K562 (cell line): Measurements from ENCODE around the gene PTTG1IP. TPM values are rescaled to one million over a fixed set of nuclear protein-coding genes. Genes with fewer than 3 reads are reported as not detected.

Experiments
- ATAC-seq: fragments of 200-7000 bp; cut with Tn5 transposase; 3 replicates; pipeline ENCODE4 v1.9.1; 2020; ENCODE audit warnings: moderate library complexity
- BruUV-seq: library from RNA; stranded (reverse); fragments of 400-500 nt; replicated peaks from 2 replicates; lab custom pipeline; 2021; lab: Mats Ljungman, UMichigan
- CTCF ChIA-PET: fragments of 300-600 bp; formaldehyde crosslinking; extraction: SDS; loops from one replicate; lab custom pipeline; 2021; ENCODE audit warnings: low intra/inter-chr PET ratio; lab: Yijun Ruan, JAX
- POLR2A ChIA-PET: fragments of 300-600, 350-650 bp; sonication (Branson Sonifier 250); formaldehyde crosslinking; extraction: SDS; loops from one replicate; lab custom pipeline; 2021; ENCODE audit warnings: antibody characterized with exemption, inconsistent platforms; lab: Yijun Ruan, JAX
- DNase-seq, 4 experiments: peaks; one replicate each; pipeline versions ENCODE4 v3.0.0 to v3.0.0-alpha.2; 2011 to 2018; ENCODE audit warnings: low spot score in 3 of 4, mixed read lengths in 3 of 4; ENCODE audit errors: extremely low read depth in 1 of 4
- FAIRE-seq: peaks from 2 replicates; lab custom pipeline; 2011; peaks lifted over from hg19 to GRCh38; lab: Jason Lieb, UNC
- H2AFZ ChIP-seq: 2 replicates; pipeline ENCODE4 v1.6.0; 2011; ENCODE audit warnings: low read depth, low read length, control low read depth, inconsistent platforms
- H3K27ac ChIP-seq: fragments of 200-600 bp; 3 replicates; pipeline ENCODE4 v1.8.0; 2011; ENCODE audit warnings: low read depth, mild to moderate bottlenecking, control low read depth, inconsistent platforms, low read length, moderate library complexity, mixed read lengths; ENCODE audit errors: extremely low read depth
- H3K27me3 ChIP-seq, 2 experiments: fragments of 300-600 bp in 1 of 2; 2 replicates in 1 of 2; 3 replicates in 1 of 2; pipeline versions ENCODE4 v1.6.0 to v1.8.0; 2011; ENCODE audit warnings: inconsistent platforms in 2 of 2, low read length in 2 of 2, mild to moderate bottlenecking in 1 of 2, mixed read lengths in 1 of 2, moderate library complexity in 1 of 2; ENCODE audit not compliant: control insufficient read depth in 2 of 2, insufficient read depth in 2 of 2
- H3K36me3 ChIP-seq: fragments of 300-600 bp; 3 replicates; pipeline ENCODE4 v1.8.0; 2011; ENCODE audit warnings: mild to moderate bottlenecking, low read length, inconsistent platforms; ENCODE audit not compliant: control insufficient read depth, insufficient read depth
- H3K4me1 ChIP-seq, 2 experiments: fragments of 200-600 bp in 1 of 2; replicated peaks in 1 of 2; 2 replicates in 1 of 2; 3 replicates in 1 of 2; pipeline versions ENCODE4 v1.5.1 to v1.8.0; 2011; ENCODE audit warnings: inconsistent platforms in 2 of 2, low read length in 2 of 2, mild to moderate bottlenecking in 1 of 2, mixed read lengths in 1 of 2, moderate library complexity in 1 of 2; ENCODE audit not compliant: control insufficient read depth in 2 of 2, insufficient read depth in 2 of 2
- H3K4me2 ChIP-seq: 2 replicates; pipeline ENCODE4 v1.6.1; 2011; ENCODE audit warnings: low read length, control low read depth, inconsistent platforms, mixed read lengths; ENCODE audit not compliant: insufficient read depth
- H3K4me3 ChIP-seq: fragments of 200-600 bp; sonication (generic), shearing (Covaris generic); 2 replicates; pipeline ENCODE4 v1.5.1; 2016; ENCODE audit warnings: control low read depth, inconsistent platforms
- H3K79me2 ChIP-seq: fragments of 200-600 bp; 3 replicates; pipeline ENCODE4 v1.8.0; 2011; ENCODE audit warnings: low read length, inconsistent platforms; ENCODE audit not compliant: control insufficient read depth, insufficient read depth
- H3K9ac ChIP-seq, 2 experiments: 2 replicates each; pipeline versions ENCODE4 v1.6.0 to v1.6.1; 2011; ENCODE audit warnings: low read depth in 2 of 2, low read length in 2 of 2, control low read depth in 1 of 2, inconsistent platforms in 1 of 2, mild to moderate bottlenecking in 1 of 2, mixed read lengths in 1 of 2; ENCODE audit not compliant: insufficient read depth in 1 of 2
- H3K9me1 ChIP-seq: one replicate; pipeline ENCODE4 v1.6.0; 2011; ENCODE audit warnings: inconsistent platforms, mild to moderate bottlenecking, low read length, moderate library complexity; ENCODE audit not compliant: control insufficient read depth, insufficient read depth
- H3K9me3 ChIP-seq: replicated peaks from 2 replicates; pipeline ENCODE4 v1.5.1; 2011; ENCODE audit warnings: low read depth, low read length, inconsistent platforms; ENCODE audit not compliant: control insufficient read depth, insufficient read depth
- H4K20me1 ChIP-seq: replicated peaks from 2 replicates; pipeline ENCODE4 v1.6.1; 2011; ENCODE audit warnings: low read length, inconsistent platforms, mixed read lengths; ENCODE audit not compliant: control insufficient read depth, insufficient read depth
- CHD4 ChIP-seq: fragments of 200-600 bp; sonication (generic); IDR thresholded peaks from 3 replicates; pipeline ENCODE4 v1.6.1; 2012; ENCODE audit warnings: low read depth, mild to moderate bottlenecking, mixed read lengths, low read length, inconsistent platforms; ENCODE audit not compliant: insufficient read depth, insufficient replicate concordance, poor library complexity, severe bottlenecking
- FOXJ2 ChIP-seq: fragments of 200-800 bp; sonication (Bioruptor generic); IDR thresholded peaks from 2 replicates; pipeline ENCODE4 v1.6.1; 2016; ENCODE audit warnings: missing genetic modification characterization, missing compliant biosample characterization
- GTF2B ChIP-seq: IDR thresholded peaks from 2 replicates; pipeline ENCODE4 v1.6.1; 2011; ENCODE audit not compliant: insufficient read length; ENCODE audit errors: extremely low read depth
- JUND ChIP-seq, 2 experiments: IDR thresholded peaks; 2 replicates in 1 of 2; 3 replicates in 1 of 2; pipeline ENCODE4 v1.6.1; 2011; ENCODE audit warnings: borderline replicate concordance in 2 of 2, low read depth in 2 of 2, low read length in 2 of 2, improper control_type of control experiment in 1 of 2, missing biosample characterization in 1 of 2, missing genetic modification characterization in 1 of 2, missing genetic modification reagents in 1 of 2
- MITF ChIP-seq: IDR thresholded peaks from 2 replicates; pipeline ENCODE4 v1.6.1; 2014; ENCODE audit warnings: antibody characterized with exemption
- NUFIP1 ChIP-seq: fragments of 450-650 bp; IDR thresholded peaks from 2 replicates; pipeline ENCODE4 v1.6.1; 2018; ENCODE audit not compliant: partially characterized antibody
- POU5F1 ChIP-seq: fragments of 150-350 bp; IDR thresholded peaks from 2 replicates; pipeline ENCODE4 v1.6.1; 2014; ENCODE audit warnings: borderline replicate concordance, low read length, low read depth, mild to moderate bottlenecking; ENCODE audit not compliant: partially characterized antibody
- PRDM10 ChIP-seq: fragments of 450-650 bp; IDR thresholded peaks from 2 replicates; pipeline ENCODE4 v1.6.1; 2018; ENCODE audit not compliant: partially characterized antibody
- SIX5 ChIP-seq, 2 experiments: IDR thresholded peaks; 2 replicates each; pipeline ENCODE4 v1.6.1; 2011; ENCODE audit warnings: low read length in 2 of 2, borderline replicate concordance in 1 of 2, low read depth in 1 of 2, mild to moderate bottlenecking in 1 of 2, moderate library complexity in 1 of 2; ENCODE audit not compliant: insufficient read depth in 1 of 2
- SNIP1 ChIP-seq: fragments of 450-650 bp; IDR thresholded peaks from 2 replicates; pipeline ENCODE4 v1.7.1; 2017; ENCODE audit warnings: low read depth, mild to moderate bottlenecking
- SREBF2 ChIP-seq: sonication (generic); formaldehyde crosslinking; IDR thresholded peaks from 2 replicates; pipeline ENCODE4 v1.4.0; 2020; ENCODE audit warnings: mild to moderate bottlenecking, missing genetic modification reagents
- SUPT5H ChIP-seq: fragments of 450-650 bp; IDR thresholded peaks from 2 replicates; pipeline ENCODE4 v1.6.1; 2016
- WGBS: fragments of 100-300 bp; shearing (Covaris generic); methylation state at CpG from one replicate; pipeline ENCODE4 v1.1.6; 2016; ENCODE audit warnings: low coverage, mixed read lengths; ENCODE audit not compliant: insufficient coverage; ENCODE audit errors: missing lambda C conversion rate; 5-methylcytosine and 5-hydroxymethylcytosine counted together
- in situ Hi-C: fragments of 300-500 bp; cut with MboI; formaldehyde crosslinking; loops from 4 replicates; pipeline ENCODE4 v1.15.0; 2018; ENCODE audit warnings: inconsistent platforms, mixed read lengths
- intact Hi-C: fragments of 100-400 bp; cut with micrococcal nuclease; formaldehyde crosslinking; loops from 2 replicates; pipeline ENCODE4 v1.14.2; 2022
- polyA plus RNA-seq, 8 experiments: library from polyadenylated mRNA; depleted of rRNA in 4 of 8; stranded (reverse) in 5 of 8; unstranded in 3 of 8; fragments of >200 nt; fragmentation: Nextera tagmentation in 2 of 8; fragmentation: Illumina TruSeq in 1 of 8; extraction: Ambion mirVana in 2 of 8; extraction: Trizol in 1 of 8; gene quantifications; 2 replicates each; pipeline versions ENCODE4 v1.2.1 to v1.2.3, GENCODE V29; 2011 to 2014; ENCODE audit warnings: inconsistent platforms in 1 of 8, missing spikeins in 1 of 8
- total RNA-seq, 7 experiments: library from RNA; depleted of rRNA in 6 of 7; stranded (reverse); fragments of >200 nt in 6 of 7; fragmentation: Illumina TruSeq in 2 of 7; extraction: Trizol in 2 of 7; gene quantifications; 2 replicates each; pipeline versions ENCODE4 v1.2.1 to v1.2.3, GENCODE V29; 2011 to 2021; ENCODE audit warnings: low replicate concordance in 1 of 7

PTTG1IP gene
- total and polyA plus RNA-seq, 9 of the 15 experiments (the other 6 are each of a cell fraction or from before 2014, with no cell fraction given), result 5.0 to 99.3 (median 82.4) TPM

- TF ChIP-seq FOXJ2, result no peak
- TF ChIP-seq SNIP1, result no peak
- TF ChIP-seq PRDM10, result peak; percentile 8
- no peak for TF ChIP-seq NUFIP1
- peak; percentile 27; the same call in 1 of the 2 replicates for TF ChIP-seq JUND (IDR thresholded peaks at IDR 0.05; ENCODE audit: borderline replicate concordance, low read depth, low read length)
- TF ChIP-seq JUND (tag; IDR thresholded peaks at IDR 0.05; ENCODE audit: borderline replicate concordance, low read depth, low read length), result no peak
These were observed 19.2 kb upstream of the PTTG1IP start (continued) for GRCh38 chr21:44892536-44893277.

- no peak overlapping the region for H2AFZ ChIP-seq
- intact Hi-C loops, result loop anchor here (2.0 kb wide), 1 partner anchor 41 kb away; no protein-coding TSS in a partner anchor
- CTCF ChIA-PET, result interaction anchor here (1.3 kb wide), 1 partner anchor 99 kb away, joined by 3 read pairs; no protein-coding TSS in a partner anchor
- in situ Hi-C loops, result no loop called here
- no peak overlapping the region for H3K9ac ChIP-seq
- no peaks in the 10 kb centered on the region for H3K36me3 ChIP-seq
- H3K27me3 ChIP-seq, result peaks cover 32 to 87% of the 10 kb centered on the region in 2 experiments; a peak in 4 of 5 replicates
- peaks cover 22% of the 10 kb centered on the region for H4K20me1 ChIP-seq
- no peaks in the 10 kb centered on the region for H3K9me3 ChIP-seq
- FAIRE-seq (no peak), ATAC-seq (no peak), DNase-seq (no peak)
- H3K4me3 ChIP-seq, result no peak overlapping the region
- POLR2A ChIA-PET, result no interaction called here
- no peaks in the 10 kb centered on the region for H3K79me2 ChIP-seq
- WGBS, result 38% methylated on average over 18 of the region's 19 CpGs
- H3K4me2 ChIP-seq, result no peak overlapping the region
- BruUV-seq, result no TSS peak
- H3K4me1 ChIP-seq, result peaks cover 0 to 72% of the 10 kb centered on the region in 2 experiments; a peak in 4 of 5 replicates
- H3K27ac ChIP-seq, result no peak overlapping the region
- H3K9me1 ChIP-seq, result peaks cover 3% of the 10 kb centered on the region
- TF ChIP-seq POU5F1 (no peak), SREBF2 (no peak), CHD4 (no peak), GTF2B (no peak), MITF (no peak), SIX5 (IDR thresholded peaks at IDR 0.05; ENCODE audit: borderline replicate concordance in 1 of 2, insufficient read depth in 1 of 2, low read depth in 1 of 2, low read length in 2 of 2) (no peak), SUPT5H (no peak)
These were observed 18.6 kb upstream of the PTTG1IP start for GRCh38 chr21:44892095-44892494.
